WERI-Rb-1 (cell line): Measurements from ENCODE around the gene PYGB.

ENCODE experiments used
- DNase-seq: peaks from one replicate; pipeline ENCODE4 v3.0.0-alpha.2; 2020
- H3K27ac ChIP-seq: fragments of 250-450 bp; sonication (Bioruptor Pico); 2 replicates; pipeline ENCODE4 v1.5.1; 2020; ENCODE audit warnings: mild to moderate bottlenecking, moderate library complexity
- H3K27me3 ChIP-seq: fragments of 250-450 bp; sonication (Bioruptor Pico); 2 replicates; pipeline ENCODE4 v1.5.1; 2021; ENCODE audit warnings: mild to moderate bottlenecking, low read depth, moderate library complexity; ENCODE audit not compliant: insufficient read depth, severe bottlenecking
- H3K36me3 ChIP-seq: fragments of 250-450 bp; sonication (Bioruptor Pico); 2 replicates; pipeline ENCODE4 v1.5.1; 2020; ENCODE audit warnings: mild to moderate bottlenecking, moderate library complexity
- H3K4me3 ChIP-seq: 2 replicates; pipeline ENCODE4 v1.5.1; 2011; ENCODE audit warnings: low read depth, mild to moderate bottlenecking, control low read depth, low read length
- H3K9me3 ChIP-seq: fragments of 250-450 bp; sonication (Bioruptor Pico); 2 replicates; pipeline ENCODE4 v1.5.1; 2021; ENCODE audit warnings: mild to moderate bottlenecking, moderate library complexity; ENCODE audit not compliant: severe bottlenecking
- CTCF ChIP-seq: IDR thresholded peaks from 2 replicates; pipeline ENCODE4 v1.5.1; 2011; ENCODE audit warnings: low read depth, mild to moderate bottlenecking, control low read depth, inconsistent platforms, low read length

The PYGB gene

DNA sequence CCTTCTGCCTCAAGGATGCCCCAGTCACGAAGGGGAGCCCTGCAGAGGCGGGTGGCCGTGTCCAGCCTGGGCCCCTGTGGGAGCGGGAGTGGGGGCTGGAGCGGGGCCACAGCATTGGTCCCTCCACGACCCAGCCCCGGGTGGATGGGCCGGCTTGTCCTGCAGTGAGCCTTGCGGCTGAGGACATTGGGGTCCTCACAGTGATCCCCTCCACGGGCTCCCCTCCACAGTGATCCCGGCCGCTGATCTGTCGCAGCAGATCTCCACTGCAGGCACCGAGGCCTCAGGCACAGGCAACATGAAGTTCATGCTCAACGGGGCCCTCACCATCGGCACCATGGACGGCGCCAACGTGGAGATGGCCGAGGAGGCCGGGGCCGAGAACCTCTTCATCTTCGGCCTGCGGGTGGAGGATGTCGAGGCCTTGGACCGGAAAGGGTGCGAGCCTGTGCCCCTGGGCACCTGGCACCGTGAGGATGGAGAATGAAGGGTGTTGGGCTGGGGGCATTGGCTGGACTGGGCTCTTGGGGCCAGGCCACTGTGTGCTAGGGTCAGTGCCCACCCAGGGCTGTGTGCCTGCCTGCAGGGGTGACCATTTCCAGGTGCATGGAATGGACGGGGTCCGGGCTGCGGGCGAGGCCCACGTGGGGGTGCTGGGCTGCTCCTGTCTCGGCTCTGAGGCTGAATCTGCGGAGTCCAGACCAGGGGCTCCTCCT, 44.4 kb downstream of the PYGB start:
- Histone ChIP-seq H3K9me3 (no peaks in the 10 kb centered on the region), H3K4me3 (no peak overlapping the region), H3K36me3 (peaks cover 85% of the 10 kb centered on the region), H3K27ac (no peak overlapping the region), H3K27me3 (no peaks in the 10 kb centered on the region)
- TF ChIP-seq CTCF, result no peak
- DNase-seq, result no peak

GRCh38 chr20:25293507-25293906, 45.6 kb downstream of the PYGB start:
- Histone ChIP-seq H3K4me3 (no peak overlapping the region), H3K36me3 (peaks cover 85% of the 10 kb centered on the region), H3K27ac (no peak overlapping the region; the same call in 1 of the 2 replicates), H3K9me3 (no peaks in the 10 kb centered on the region), H3K27me3 (no peaks in the 10 kb centered on the region)
- no peak for DNase-seq
- TF ChIP-seq CTCF, result no peak

DNA sequence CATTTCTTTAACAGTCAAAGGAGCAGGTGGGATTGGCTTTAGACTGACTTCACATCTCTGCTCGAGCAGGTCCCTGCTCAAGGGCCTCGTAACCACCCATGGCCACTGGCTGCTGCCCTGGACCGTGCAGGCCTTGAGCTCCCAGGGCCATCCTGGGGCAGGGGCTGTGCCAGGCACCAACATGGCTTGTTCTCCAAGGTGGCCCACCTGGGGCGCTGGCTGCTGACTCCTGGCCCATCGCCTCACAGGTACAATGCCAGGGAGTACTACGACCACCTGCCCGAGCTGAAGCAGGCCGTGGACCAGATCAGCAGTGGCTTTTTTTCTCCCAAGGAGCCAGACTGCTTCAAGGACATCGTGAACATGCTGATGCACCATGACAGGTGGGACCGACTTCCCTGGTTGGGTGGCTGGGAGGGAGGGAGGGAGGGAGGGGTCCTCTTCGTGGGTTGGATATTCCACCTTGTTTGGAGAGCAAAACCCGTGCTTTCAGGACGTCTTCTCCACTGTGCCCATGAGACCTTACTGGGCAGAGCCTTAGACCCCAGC, 46.1 kb downstream of the PYGB start:
- no peak for TF ChIP-seq CTCF
- Histone ChIP-seq H3K27ac (no peak overlapping the region; the same call in none of the 2 replicates), H3K36me3 (peaks cover 83% of the 10 kb centered on the region), H3K4me3 (no peak overlapping the region), H3K9me3 (no peaks in the 10 kb centered on the region), H3K27me3 (no peaks in the 10 kb centered on the region)
- DNase-seq, result no peak

DNA sequence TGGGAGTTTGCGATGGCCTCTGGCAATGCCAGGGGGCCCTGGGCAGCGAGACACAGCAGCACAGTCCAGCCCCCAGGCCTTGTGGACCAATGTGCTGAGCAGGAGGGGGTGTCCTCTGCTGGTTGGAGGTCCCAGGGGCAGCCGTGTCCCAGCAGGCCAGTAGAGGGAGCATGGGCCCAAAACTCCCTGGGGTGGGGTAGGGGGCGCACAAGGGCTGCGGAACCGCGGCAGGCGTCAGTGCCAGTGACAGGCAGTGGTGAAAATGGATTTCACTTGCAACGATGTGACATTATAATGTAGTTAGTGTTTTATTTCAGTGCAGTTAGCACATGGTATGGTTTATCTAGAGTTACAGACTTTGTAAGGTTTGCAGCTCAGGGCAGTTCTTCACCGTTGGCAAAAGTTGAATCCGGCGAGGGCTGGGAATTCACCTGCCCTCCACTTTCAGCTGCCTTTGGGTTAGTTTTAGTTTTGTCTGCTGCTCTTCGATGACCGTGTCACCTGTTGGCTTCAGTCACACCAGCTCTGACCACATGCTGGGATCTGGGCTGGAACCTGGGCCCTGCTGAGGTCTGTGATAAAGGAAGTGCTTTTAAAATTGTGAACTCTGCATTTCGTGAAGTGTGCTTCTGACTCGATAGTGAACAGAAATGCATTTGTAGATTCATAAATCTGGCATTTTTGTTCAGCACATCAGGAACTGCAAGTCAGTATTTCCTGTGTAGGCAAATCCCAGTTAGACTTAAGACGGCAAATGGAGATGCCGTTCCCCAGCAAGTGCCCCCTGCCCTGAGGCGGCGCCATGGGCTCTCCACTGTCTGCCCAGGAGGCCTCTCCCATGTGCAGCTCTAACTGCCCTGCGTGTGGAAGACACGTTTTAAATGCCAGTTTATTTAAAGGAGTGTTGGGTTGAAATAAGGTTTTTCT, 46.8 kb downstream of the PYGB start:
- no peaks in the 10 kb centered on the region for H3K9me3 ChIP-seq
- peak; percentile 99 for TF ChIP-seq CTCF
- peak; percentile 85 for DNase-seq
- no peaks in the 10 kb centered on the region for H3K27me3 ChIP-seq
- peaks cover 77% of the 10 kb centered on the region for H3K36me3 ChIP-seq
- no peak overlapping the region for H3K4me3 ChIP-seq
- H3K27ac ChIP-seq, result peak overlapping the region; percentile 66

DNA sequence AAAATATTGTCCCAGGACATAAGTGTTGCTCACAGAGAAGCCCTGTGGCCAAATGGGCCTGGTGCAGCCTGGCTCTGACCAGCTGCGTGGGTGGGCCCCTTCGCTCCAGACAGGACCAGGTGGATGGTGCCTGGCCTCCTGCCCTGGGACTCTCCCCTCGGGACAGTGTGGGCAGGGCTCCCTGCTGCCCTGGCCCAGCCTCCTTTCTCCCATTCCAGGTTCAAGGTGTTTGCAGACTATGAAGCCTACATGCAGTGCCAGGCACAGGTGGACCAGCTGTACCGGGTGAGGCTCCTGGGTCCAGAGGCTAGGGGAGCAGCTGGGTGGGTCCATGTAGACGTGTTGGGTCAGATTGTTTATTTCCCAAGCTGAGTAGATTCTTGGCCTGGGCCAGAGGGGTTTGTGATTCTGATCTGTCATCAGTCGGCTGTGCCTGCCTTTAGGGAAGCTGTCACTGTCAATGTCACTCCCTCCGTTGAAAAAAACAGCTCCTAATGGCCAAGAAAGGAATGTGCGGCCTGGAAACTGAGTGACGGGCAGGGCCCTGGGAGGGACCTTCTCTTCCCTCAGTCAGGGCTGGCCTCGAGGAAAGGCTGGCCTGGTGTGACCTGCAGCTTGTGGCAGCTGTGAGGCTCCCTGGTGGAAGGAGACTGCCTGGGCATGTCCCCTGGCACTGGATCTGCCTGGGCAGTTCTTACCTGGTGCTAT, 47.7 kb downstream of the PYGB start:
- Histone ChIP-seq H3K36me3 (peaks cover 69% of the 10 kb centered on the region), H3K27me3 (no peaks in the 10 kb centered on the region), H3K4me3 (no peak overlapping the region), H3K27ac (peak overlapping the region; percentile 66), H3K9me3 (no peaks in the 10 kb centered on the region)
- peak; percentile 60 for DNase-seq
- TF ChIP-seq CTCF, result no peak
